HFF-Myc (cell line): Measurements from ENCODE around the gene RELN.

Experiments
- DNase-seq: peaks from one replicate; pipeline ENCODE4 v3.0.0-alpha.2; 2011; ENCODE audit warnings: low read depth; ENCODE audit errors: extremely low read depth
- H3K4me3 ChIP-seq: replicated peaks from 2 replicates; pipeline ENCODE4 v1.5.1; 2011; ENCODE audit warnings: low read depth, mild to moderate bottlenecking, control low read depth, low read length
- TF ChIP-seq, protein P1 (sequence below): IDR thresholded peaks from 2 replicates; pipeline ENCODE4 v1.5.1; 2012; ENCODE audit warnings: mild to moderate bottlenecking, low read depth, low read length, control low read depth; ENCODE audit errors: missing control alignments

RELN gene

GRCh38 chr7:103751311-103751880, 238.1 kb downstream of the RELN start:
- H3K4me3 ChIP-seq: no peak overlapping the region
- DNase-seq: no peak
- TF ChIP-seq, protein P1, sequence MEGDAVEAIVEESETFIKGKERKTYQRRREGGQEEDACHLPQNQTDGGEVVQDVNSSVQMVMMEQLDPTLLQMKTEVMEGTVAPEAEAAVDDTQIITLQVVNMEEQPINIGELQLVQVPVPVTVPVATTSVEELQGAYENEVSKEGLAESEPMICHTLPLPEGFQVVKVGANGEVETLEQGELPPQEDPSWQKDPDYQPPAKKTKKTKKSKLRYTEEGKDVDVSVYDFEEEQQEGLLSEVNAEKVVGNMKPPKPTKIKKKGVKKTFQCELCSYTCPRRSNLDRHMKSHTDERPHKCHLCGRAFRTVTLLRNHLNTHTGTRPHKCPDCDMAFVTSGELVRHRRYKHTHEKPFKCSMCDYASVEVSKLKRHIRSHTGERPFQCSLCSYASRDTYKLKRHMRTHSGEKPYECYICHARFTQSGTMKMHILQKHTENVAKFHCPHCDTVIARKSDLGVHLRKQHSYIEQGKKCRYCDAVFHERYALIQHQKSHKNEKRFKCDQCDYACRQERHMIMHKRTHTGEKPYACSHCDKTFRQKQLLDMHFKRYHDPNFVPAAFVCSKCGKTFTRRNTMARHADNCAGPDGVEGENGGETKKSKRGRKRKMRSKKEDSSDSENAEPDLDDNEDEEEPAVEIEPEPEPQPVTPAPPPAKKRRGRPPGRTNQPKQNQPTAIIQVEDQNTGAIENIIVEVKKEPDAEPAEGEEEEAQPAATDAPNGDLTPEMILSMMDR: no peak

- no peak for DNase-seq
- TF ChIP-seq, protein P1: no peak
- H3K4me3 ChIP-seq: no peak overlapping the region
These were observed 240.8 kb downstream of the RELN start for GRCh38 chr7:103748680-103749079.

GRCh38 chr7:103735377-103735776, 254.1 kb downstream of the RELN start:
- TF ChIP-seq, protein P1: no peak
- no peak for DNase-seq

GRCh38 chr7:103731169-103731568, 258.3 kb downstream of the RELN start:
- TF ChIP-seq, protein P1: no peak
- no peak overlapping the region for H3K4me3 ChIP-seq
- DNase-seq: no peak

More at GRCh38 chr7:103735377-103735776, 254.1 kb downstream of the RELN start:
- H3K4me3 ChIP-seq: no peak overlapping the region

DNA sequence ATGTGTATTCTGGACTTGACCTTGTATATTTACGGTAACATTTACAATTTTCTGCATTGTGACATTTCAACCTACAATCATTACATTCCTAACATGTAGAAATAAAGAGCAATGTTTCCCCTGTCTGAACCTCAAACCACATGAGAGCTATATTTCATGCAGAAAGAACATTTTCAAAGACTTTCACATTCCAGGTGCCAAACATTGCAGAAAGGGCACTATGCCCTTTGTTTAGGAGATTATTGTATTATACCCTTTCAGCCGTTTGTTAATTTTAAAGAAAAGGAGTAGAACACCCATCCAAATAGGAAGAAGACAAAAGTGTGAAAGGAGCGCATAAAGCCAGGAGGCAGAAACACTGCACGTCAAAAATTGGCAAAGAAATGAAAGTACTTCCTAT, 260.4 kb downstream of the RELN start:
- DNase-seq: no peak
- TF ChIP-seq, protein P1: no peak
- H3K4me3 ChIP-seq: no peak overlapping the region

- TF ChIP-seq, protein P1: no peak
- no peak for DNase-seq
- no peak overlapping the region for H3K4me3 ChIP-seq
These were observed 261.4 kb downstream of the RELN start for GRCh38 chr7:103727982-103728610.

DNA sequence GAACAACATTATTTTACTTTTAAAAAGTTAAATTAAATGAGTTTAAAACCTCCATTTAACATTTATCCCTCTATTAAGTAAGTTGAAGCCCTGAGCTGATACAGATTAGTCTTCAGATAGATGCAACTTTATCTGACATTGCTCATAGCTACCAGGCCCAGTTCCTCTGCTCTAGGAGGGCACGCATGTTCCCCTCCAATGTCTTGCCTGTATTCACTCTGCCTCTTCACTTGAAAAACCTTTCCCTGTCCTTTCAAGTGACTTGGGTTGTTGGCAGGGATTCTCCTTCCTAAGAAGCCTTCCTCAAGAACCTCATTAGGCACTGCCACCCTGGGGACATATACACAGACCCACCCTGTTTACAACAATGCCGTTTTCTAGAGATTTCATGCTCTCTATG, 270.4 kb downstream of the RELN start:
- no peak overlapping the region for H3K4me3 ChIP-seq
- TF ChIP-seq, protein P1: no peak
- DNase-seq: no peak
